HPDE6-E6E7 (cell line): ENCODE results near the gene CCN5.

Experiments
- DNase-seq: peaks from one replicate; pipeline ENCODE4 v3.0.0; 2011; ENCODE audit warnings: missing footprints; ENCODE audit errors: extremely low spot score

The CCN5 gene

DNA sequence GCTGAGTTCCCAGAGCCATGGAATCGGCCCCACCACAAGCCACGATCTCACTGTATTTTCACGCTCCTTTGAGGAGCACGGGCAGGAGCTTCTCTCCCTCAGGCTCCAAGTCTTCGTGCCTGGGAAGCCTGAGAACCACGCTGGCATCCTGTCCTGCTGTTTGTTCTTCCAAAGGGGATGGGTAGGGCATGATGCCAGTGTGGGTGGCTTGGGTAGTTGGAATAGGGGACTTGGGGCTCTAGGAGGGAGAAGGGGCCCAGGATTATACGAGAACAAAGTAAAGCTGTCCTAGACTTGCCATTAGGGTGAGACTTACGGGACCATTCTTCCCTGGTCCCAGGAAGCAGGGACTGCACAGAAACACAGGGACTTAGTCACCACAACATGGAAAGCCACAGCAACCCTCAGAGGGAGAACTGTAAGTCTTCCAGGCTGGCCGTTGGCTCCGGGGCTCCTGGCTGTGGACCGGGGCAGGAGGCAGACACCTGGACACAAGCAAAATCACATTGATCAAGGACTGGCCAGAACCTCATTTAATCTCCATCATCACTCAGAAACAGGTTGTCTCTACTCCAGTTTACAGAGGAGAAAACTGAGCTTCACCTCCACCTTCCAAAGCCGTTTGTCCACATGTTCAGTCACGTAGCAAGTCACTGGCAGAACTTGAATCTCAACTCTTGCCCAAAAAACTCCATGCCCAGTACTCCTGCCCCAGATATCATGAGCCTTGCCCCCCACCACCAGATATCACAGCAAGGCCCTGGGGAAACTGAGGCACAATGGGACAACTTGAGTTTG lies 1.3 kb downstream of the CCN5 start:
- no peak for DNase-seq

DNA sequence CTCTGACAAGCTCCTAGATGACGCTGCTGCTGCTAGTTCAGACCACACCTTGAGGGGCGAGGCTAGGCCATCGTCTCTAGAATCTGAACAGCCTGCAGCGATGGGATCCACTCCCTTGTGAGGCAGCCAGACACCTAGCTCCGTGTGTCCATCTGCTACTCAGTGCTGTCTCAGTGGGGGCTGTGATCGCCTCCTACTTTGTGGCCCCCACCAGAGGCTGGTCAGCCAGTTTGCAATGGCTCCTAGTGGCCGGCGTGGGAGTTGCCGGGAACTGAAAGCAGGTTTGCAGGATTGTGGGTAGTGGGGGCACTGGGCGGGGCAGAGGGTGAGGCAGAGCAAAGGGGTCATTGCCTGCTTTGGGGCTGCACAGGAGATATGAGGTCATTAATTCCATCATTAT lies 2.8 kb downstream of the CCN5 start:
- no peak for DNase-seq

DNA sequence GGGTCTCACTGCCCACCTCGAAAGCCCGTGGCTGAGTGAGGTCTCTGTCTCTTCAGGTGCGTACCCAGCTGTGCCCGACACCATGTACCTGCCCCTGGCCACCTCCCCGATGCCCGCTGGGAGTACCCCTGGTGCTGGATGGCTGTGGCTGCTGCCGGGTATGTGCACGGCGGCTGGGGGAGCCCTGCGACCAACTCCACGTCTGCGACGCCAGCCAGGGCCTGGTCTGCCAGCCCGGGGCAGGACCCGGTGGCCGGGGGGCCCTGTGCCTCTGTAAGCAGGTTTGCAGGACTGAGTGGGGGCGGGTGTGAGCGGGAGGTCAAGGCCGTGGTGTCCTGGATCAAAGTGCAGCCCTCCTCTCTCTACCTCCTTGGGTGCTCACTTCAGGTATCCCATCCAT lies 4.7 kb downstream of the CCN5 start:
- no peak for DNase-seq

DNA sequence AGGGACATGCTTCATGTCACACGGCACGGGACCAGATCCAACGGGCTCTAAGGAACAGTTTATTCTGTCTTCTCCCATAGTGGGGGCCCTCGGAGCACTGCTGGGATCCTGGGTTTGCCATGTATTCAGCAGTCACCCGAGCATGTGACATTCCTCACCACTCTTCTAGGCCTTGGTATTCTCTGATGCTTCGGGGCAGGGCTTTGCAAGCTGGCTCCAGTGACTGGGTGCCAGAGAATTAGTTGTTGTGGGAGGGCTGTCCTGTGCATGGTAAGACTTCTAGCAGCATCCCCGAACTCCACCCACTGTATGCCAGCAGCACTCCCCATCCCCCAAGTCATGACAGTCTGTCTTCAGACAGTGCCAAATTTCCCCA lies 5.4 kb downstream of the CCN5 start:
- peak; percentile 78 for DNase-seq

DNA sequence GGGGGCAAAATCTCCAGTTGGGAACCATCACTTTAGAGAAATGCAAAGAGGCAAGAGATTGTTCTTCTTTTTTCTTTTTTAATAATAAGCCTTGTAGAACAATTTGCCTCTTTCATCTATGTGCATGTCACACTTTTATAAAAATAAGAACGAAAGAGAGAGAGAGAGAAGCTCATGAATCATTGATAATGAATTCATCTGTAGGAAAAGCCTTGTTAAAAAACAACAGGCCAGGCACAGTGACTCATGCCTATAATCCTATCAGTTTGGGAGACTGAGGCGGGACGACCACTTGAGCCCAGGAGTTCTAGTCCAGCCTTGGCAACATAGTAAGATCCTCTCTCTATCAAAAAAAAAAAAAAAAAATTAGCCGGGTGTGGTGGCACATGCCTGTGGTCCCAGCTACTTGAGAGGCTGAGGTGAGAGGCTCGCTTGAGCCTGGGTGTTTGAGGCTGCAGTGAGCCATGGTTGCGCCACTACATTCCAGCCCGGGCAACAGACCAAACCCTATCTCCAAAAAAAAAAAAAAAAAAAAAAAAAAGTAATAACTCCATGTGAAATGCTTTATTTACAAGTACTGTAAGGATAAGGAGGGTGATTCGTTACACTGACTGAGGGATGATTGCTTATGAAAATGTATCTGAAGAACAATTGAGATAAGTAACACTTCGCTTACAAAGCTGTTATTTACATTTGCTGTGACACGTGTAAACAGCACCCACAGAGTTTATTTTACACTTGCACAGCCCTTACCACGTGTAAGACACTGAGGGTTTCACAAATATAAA lies 6.0 kb downstream of the CCN5 start:
- DNase-seq, result no peak

DNA sequence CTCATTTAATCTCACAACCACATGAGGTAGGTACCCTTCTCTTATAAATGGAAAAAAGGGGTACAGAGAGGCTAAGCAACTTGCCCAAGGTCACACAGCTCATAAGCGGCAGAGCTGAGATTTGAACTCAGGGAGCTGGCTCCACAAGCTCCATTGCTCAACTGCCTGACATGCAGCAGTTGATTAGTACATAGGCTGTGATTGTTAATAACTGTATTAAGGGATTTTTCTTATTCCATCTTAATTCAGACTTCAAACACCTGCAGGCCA lies 6.6 kb downstream of the CCN5 start:
- no peak for DNase-seq

DNA sequence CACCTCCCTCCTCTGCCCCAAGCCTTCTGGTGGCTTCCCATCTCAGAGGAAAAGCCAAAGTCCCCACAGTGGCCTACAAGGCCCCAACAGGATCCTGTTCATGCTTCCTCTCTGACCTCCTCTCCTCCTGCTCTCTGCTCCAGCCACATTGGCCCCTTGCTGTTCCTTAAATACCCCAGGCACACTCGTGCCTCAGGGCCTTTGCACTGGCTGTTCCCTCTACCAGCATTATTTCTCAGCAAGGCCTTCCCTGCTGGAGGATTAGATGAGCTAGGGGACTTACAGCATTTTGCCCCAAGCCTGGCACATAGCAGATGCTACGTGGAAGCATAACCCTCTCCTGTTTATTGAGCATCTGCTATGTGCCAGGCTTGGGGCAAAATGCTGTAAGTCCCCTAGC lies 7.8 kb downstream of the CCN5 start:
- DNase-seq, result no peak

DNA sequence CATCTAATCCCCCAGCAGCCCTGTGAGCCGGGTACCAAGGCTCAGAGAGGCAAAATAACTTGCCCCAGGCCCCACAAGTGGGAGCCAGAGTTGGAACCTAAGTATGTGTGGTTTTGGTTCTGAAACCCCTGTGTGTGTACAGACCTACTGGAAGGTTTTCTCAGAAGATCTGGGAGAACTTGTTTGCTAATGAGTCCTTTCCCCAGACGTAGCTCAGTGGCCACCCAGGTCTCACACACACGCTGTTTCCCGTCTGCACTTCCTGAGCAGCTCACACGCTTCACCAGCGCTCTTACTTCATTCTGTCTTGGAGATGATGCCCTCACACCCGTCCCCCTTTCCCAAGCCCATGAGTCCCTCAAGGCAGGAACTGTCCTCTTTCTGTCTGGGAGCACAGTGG lies 8.2 kb downstream of the CCN5 start:
- no peak for DNase-seq

DNA sequence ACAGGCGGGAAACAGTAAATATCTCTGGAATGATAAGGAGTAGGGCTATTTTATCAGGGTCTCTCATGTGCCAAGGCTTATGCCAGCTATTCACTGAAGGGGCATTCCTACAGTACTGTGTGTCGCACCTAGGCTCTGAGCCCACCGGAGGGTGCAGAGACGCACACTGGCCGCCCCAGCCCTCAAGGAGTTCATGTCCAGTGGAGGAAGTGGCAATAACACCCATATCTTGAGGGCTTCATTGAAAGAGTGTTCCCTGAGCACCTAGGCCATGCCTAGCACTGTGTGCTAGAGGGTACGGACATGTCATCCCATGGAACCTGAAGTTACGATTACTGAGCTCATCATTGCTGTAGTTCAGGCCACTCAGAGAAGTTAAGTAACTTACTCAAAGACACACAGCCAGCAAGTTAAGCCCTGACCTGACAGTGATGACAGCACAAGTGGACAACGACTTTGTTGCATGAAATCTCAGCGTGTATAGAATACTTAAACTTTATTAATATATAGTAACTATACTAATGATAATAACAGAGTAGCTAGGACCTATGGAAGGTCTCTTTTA lies 8.7 kb downstream of the CCN5 start:
- no peak for DNase-seq

DNA sequence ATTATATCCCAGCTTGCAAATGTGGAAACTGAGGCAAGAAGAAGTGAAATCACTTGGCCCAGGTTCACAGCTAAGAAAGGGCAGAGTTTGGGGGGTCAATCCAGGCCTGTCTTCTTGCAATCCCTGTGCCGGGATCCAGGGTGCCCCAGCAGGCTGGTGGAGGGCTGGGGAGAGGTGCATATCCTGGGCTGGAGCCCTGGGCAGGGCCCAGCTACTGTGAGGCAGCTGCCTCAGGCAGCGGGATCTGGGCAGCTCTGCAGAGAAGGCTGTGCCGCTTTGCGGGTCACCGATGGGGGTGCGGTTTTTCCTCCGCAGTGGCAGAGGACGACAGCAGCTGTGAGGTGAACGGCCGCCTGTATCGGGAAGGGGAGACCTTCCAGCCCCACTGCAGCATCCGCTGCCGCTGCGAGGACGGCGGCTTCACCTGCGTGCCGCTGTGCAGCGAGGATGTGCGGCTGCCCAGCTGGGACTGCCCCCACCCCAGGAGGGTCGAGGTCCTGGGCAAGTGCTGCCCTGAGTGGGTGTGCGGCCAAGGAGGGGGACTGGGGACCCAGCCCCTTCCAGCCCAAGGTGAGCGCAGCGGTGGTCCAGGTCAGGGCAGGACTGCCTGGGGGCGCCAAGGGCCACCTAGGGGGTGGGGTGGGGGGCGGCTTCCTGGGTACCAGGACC lies 9.4 kb downstream of the CCN5 start:
- DNase-seq, result no peak

DNA sequence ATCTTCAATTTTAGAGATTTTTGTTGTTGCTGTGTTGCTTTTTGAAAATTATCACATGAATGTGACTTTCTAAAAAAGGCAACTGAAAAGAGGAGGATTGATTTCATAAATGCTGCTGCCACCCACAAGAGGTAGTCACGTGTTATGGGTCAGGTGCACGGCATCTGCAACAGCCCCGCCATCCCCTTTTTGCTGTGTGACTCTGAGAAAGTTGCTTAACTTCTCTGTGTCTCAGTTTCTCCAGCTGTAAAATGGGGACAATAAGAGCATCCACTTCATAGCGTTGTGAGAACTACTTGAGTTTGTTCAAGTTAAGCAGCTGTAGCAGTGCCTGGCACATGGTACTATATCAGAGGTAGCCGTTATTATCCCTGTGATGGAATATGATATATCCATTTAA lies 10.7 kb downstream of the CCN5 start:
- no peak for DNase-seq

DNA sequence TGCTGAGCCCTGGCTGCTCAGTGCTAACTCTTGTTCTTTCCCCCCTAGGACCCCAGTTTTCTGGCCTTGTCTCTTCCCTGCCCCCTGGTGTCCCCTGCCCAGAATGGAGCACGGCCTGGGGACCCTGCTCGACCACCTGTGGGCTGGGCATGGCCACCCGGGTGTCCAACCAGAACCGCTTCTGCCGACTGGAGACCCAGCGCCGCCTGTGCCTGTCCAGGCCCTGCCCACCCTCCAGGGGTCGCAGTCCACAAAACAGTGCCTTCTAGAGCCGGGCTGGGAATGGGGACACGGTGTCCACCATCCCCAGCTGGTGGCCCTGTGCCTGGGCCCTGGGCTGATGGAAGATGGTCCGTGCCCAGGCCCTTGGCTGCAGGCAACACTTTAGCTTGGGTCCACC lies 11.9 kb downstream of the CCN5 start:
- DNase-seq, result no peak

DNA sequence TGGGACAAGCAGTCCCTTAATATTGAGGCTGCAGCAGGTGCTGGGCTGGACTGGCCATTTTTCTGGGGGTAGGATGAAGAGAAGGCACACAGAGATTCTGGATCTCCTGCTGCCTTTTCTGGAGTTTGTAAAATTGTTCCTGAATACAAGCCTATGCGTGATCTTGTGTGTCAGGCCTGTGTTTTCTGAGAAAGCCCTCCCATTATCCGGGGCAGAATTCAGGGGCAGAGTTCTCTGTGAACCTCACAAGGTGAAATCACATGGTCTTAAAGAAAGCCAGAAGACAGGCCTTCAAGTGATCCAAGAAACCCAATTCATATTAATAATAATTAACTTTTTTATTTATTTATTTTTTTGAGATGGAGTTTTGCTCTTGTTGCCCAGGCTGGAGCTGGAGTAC lies 12.5 kb downstream of the CCN5 start:
- DNase-seq, result no peak

DNA sequence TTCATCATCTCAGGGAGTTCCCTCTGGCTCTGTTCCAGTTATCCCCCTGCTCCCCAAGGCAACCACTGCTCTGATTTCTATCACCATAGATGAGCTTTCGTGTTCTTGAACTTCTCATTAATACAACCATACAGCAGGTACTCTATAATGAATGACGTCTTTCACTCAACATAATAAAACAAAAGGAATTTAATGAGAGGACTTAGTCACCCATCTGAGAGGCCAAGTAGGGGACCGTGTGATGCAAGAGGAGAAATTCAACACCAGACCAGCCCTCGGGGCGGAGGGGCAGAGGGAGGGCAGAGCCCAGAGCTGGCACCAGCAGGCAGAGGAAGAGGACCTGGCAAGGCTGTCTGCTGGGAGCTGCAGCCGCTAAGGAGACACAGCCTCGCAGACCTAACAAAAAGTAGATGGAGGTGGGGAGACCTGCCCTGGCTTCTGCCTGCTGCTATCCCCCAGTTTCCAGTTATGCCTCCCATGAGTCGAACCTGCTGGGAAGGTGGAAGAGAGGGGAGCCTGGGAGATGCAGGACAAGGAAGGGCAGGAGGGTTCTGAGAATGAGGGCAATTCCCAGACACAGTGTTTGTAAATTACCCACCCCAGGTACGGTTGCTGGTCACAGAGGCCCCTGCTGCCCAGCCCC lies 13.8 kb downstream of the CCN5 start:
- DNase-seq, result peak; percentile 99

DNA sequence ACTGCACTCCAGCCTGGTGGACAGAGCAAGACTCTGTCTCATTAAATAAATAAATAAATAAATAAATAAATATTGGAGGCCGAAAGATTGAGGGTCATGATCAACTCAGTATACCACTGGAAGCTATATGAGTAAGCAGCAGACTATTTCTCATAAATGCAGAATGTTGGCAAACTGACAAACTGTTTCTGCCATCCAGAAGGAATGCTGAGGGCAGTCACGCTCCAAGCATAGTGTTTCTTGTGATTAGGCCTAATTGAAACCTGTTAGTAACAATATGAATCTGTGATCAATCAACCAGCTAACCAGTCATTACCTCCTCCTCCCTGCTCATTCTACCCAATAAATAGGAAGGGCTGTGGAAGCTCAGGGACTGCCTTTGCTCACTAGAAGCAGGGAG lies 15.3 kb downstream of the CCN5 start:
- no peak for DNase-seq

DNA sequence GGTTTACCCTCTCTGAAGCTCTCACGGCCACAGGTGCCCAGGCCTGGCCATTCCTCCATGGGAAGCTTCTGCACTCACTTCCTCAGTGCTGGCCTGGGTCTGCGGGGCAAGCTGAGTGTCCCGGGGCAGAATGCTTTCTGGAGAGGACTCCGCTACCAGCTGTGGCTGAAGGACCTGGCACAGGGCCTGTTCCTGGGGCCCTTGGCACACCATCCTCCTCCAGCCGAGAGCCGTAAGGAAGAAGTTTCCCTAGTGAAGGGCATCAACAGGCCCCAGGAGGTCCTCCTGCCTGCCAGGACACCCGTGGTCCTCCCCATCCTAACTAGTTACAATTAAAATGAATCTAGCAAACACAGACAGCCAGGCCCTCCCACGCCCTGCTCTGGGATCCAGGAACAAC lies 16.5 kb downstream of the CCN5 start:
- no peak for DNase-seq

DNA sequence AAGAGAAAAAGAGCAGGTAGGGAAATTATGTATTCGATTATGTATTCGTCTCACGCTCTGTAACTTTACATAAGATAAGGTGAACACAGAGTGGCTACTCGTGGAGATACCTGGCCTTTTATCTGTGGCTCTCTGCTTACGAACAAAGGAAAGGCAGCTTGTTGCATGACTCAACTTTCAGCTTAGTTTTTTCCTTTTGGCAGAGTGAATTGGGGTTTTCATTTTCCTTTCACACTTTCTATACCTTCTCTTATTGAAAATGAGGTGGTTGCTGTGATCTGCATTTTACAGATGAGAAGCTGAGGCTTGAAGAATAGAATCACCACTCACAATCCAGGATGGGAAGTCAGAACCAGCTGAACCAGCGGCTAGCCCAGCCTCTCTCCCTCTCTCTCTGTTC lies 17.2 kb downstream of the CCN5 start:
- no peak for DNase-seq

DNA sequence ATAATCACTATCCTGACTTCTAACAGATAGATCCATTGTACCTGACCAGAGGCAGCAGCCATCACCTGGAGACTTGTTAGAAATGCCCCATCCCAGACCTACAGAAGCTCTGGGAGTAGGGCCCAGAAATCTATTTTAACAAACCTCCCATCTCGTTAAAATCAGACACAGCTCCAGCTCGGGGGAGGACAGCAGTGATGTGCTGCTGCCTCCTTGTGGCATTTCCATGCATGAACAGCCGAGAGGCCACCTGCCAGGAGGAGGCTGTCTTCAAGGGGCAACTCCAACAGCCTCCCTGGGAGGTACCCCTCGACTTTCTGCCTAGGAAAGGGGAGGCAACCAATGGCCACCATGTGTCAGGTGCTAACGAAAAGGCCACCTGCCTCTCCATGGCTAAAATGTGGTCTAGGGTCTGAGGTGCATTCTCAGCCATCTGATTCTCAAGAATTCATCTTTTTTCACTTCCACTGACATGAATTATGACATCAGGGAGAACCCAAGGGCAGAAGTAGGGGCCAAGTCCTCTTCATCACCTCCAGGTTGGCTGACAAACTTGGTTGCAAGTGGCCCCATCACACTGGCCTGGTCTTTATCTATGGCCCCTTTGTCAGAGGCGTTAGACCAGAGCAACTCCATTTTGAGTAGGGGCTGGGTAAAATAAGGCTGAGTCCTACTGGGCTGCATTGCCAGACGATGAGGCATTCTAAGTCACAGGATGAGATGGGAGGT lies 18.3 kb downstream of the CCN5 start:
- DNase-seq, result peak; percentile 88

DNA sequence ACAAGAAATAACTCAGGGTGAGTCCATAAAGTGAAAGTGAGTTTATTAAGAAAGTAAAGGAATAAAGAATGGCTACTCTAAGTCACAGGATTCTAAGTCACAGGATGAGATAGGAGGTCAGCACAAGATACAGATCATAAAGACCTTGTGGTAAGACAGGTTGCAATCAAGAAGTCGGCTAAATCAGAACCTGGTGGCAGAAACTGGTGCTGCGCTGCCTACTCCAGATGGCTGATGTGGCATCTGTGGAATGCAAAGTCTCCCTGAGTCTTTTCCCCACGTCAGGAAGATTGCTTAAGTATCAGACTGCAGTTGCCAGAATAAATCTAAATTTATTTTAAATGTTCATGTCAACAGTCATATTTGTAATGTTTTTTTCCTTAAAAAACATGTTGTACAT lies 19.8 kb downstream of the CCN5 start:
- peak; percentile 76 for DNase-seq

DNA sequence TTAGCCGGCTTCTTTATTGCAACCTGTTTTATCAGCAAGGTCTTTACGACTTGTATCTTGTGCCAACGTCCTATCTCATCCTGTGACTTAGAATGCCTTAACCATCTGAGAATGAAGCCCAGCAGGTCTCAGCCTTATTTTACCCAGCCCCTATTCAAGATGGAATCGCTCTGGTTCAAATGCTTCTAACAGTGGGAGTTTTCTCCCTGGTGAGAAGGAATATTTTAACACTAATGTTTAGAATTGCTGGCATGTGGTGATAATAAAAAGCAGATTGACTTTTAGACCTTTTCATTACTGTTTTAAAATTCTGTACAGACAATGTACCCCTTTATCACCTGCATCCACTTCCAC lies 20.6 kb downstream of the CCN5 start:
- DNase-seq, result no peak

DNA sequence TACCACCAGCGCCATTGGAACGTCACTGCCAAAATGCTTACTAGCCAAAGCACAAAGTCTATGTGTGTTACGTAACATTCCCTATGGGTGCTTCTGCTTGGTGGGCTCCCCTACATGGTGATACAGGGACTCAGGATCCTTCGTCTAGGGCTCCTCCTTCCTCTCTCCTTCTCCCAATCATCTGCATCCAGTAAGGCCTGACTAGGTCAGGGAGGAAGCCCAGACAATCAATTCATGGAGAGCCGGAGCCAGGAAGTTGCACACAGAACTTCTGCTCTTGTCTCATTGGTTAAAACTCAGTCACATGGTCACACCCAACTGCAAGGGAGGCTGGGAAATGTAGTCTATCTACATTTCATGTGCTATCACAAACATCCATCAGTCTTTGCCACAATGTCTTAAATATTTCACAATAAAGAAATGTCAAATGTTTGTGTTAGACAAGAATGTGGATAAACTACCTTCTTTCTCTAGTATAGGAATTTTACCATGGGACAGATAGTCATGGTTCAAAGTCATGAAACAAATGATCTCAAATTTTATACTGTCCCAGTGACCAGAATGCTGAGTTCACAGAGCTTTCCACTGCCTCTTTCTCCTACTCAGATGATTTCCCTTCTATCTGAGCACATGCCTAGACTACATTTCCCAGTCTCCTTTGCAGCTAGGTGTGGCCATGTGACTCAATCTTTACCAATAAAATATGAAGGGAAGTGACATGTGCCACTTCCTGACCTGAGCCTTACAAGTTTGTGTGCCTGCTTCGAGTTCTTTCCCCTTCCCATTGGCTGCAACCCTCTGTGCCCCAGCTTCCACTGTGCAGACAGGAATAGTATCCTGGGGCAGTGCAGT lies 21.2 kb downstream of the CCN5 start:
- no peak for DNase-seq
